Liver (tissue), 3 donors: Measurements from ENCODE around the gene TMEM179.

Experiments
- ATF3 ChIP-seq: IDR thresholded peaks from 2 replicates; pipeline ENCODE4 v1.6.1; 2016; ENCODE audit warnings: antibody characterized with exemption
- FOXA1 ChIP-seq: IDR thresholded peaks from 2 replicates; pipeline ENCODE4 v1.6.1; 2016; ENCODE audit warnings: antibody characterized with exemption
- GABPA ChIP-seq, 2 donors: IDR thresholded peaks in 1 of 2; conservative IDR thresholded peaks in 1 of 2; 2 replicates each; pipeline ENCODE4 v1.6.1; 2016; ENCODE audit warnings: antibody characterized with exemption in 2 of 2, mild to moderate bottlenecking in 1 of 2, moderate library complexity in 1 of 2
- RAD21 ChIP-seq, 2 donors: IDR thresholded peaks; 2 replicates each; pipeline ENCODE4 v1.6.1; 2016; ENCODE audit warnings: antibody characterized with exemption in 2 of 2, mild to moderate bottlenecking in 2 of 2
- REST ChIP-seq: IDR thresholded peaks from 2 replicates; pipeline ENCODE4 v1.6.1; 2016; ENCODE audit warnings: antibody characterized with exemption, mild to moderate bottlenecking
- SP1 ChIP-seq: IDR thresholded peaks from 2 replicates; pipeline ENCODE4 v1.6.1; 2018; ENCODE audit warnings: antibody characterized with exemption, mild to moderate bottlenecking
- TAF1 ChIP-seq: conservative IDR thresholded peaks from 2 replicates; pipeline ENCODE4 v1.6.1; 2016; ENCODE audit warnings: antibody characterized with exemption, mild to moderate bottlenecking
- YY1 ChIP-seq: IDR thresholded peaks from 2 replicates; pipeline ENCODE4 v1.6.1; 2016; ENCODE audit warnings: antibody characterized with exemption, mild to moderate bottlenecking
- TF ChIP-seq, protein P1 (sequence below): fragments of 150-350 bp; IDR thresholded peaks from 2 replicates; pipeline ENCODE4 v1.5.1; 2017; ENCODE audit warnings: improper control_type of control experiment, low read depth, low read length; ENCODE audit not compliant: missing input control
- TF ChIP-seq, protein P2 (sequence below): IDR thresholded peaks from 2 replicates; pipeline ENCODE4 v1.6.1; 2016; ENCODE audit warnings: antibody characterized with exemption
- TF ChIP-seq, protein P3 (sequence below): IDR thresholded peaks from 2 replicates; pipeline ENCODE4 v1.6.1; 2016; ENCODE audit warnings: antibody characterized with exemption
- donor health status: healthy.
- donor health status: healthy.

GRCh38 chr14:104586832-104587620 is 17.5 kb downstream of the TMEM179 start:
- TF ChIP-seq, protein P1, sequence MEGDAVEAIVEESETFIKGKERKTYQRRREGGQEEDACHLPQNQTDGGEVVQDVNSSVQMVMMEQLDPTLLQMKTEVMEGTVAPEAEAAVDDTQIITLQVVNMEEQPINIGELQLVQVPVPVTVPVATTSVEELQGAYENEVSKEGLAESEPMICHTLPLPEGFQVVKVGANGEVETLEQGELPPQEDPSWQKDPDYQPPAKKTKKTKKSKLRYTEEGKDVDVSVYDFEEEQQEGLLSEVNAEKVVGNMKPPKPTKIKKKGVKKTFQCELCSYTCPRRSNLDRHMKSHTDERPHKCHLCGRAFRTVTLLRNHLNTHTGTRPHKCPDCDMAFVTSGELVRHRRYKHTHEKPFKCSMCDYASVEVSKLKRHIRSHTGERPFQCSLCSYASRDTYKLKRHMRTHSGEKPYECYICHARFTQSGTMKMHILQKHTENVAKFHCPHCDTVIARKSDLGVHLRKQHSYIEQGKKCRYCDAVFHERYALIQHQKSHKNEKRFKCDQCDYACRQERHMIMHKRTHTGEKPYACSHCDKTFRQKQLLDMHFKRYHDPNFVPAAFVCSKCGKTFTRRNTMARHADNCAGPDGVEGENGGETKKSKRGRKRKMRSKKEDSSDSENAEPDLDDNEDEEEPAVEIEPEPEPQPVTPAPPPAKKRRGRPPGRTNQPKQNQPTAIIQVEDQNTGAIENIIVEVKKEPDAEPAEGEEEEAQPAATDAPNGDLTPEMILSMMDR = no peak
- TF ChIP-seq SP1 (no peak), TAF1 (no peak), GABPA (IDR thresholded peaks at IDR 0.05 in 1 of 2, conservative IDR thresholded peaks at IDR 0.05 in 1 of 2) (no peak), REST (no peak), RAD21 (IDR thresholded peaks at IDR 0.05) (no peak), ATF3 (no peak), YY1 (no peak), FOXA1 (no peak)
- TF ChIP-seq, protein P2, sequence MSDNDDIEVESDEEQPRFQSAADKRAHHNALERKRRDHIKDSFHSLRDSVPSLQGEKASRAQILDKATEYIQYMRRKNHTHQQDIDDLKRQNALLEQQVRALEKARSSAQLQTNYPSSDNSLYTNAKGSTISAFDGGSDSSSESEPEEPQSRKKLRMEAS = no peak
- TF ChIP-seq, protein P3, sequence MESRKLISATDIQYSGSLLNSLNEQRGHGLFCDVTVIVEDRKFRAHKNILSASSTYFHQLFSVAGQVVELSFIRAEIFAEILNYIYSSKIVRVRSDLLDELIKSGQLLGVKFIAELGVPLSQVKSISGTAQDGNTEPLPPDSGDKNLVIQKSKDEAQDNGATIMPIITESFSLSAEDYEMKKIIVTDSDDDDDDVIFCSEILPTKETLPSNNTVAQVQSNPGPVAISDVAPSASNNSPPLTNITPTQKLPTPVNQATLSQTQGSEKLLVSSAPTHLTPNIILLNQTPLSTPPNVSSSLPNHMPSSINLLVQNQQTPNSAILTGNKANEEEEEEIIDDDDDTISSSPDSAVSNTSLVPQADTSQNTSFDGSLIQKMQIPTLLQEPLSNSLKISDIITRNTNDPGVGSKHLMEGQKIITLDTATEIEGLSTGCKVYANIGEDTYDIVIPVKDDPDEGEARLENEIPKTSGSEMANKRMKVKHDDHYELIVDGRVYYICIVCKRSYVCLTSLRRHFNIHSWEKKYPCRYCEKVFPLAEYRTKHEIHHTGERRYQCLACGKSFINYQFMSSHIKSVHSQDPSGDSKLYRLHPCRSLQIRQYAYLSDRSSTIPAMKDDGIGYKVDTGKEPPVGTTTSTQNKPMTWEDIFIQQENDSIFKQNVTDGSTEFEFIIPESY = no peak
